ENCODE measurements around the gene KYAT1. TPM values are rescaled to one million over a fixed set of nuclear protein-coding genes. Genes with fewer than 3 reads are reported as not detected.
"Not testable (repeated sequence)": the region's sequence is repeated elsewhere in the genome, so short reads cannot be mapped to it uniquely, and the experiment has no call there.

Gene KYAT1
- total and polyA plus RNA-seq, 4 donors: 8.9 to 20.5 (median 13.3) TPM

DNA sequence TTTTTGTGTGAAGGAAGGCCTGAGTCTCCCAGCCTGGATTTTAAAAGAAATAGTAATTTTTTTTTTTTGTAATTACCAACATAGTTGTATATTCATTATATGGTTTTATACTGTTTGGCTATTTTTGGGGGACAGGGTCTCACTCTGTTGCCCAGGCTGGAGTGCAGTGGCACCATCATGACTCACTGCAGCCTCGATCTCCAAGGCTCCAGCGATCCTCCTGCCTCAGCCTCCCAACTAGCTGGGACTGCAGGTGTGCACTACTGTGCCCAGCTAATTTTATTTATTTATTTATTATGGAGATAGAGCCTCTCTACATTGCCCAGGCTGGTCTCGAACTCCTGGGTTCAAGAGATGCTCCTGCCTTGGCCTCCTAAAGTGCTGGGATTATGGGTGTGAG is 5.3 kb upstream of the KYAT1 start:
- Histone ChIP-seq H3K4me3 (ENCODE audit: low read depth, low read length) (no peak overlapping the region), H3K36me3 (ENCODE audit: control insufficient read depth, insufficient read depth, low read length) (peaks cover 60% of the 10 kb centered on the region), H3K4me1 (ENCODE audit: control insufficient read depth, insufficient read depth, low read length) (peaks cover 55% of the 10 kb centered on the region), H3K9me3 (ENCODE audit: control insufficient read depth, insufficient read depth, low read length) (no peaks in the 10 kb centered on the region), H3K27me3 (ENCODE audit: control insufficient read depth, insufficient read depth, low read length) (no peaks in the 10 kb centered on the region), H3K27ac (ENCODE audit: low read depth, low read length) (no peak overlapping the region)
- DNase-seq (ENCODE audit: low read depth in 4 of 6, low spot score in 6 of 6): no peak
- WGBS (ENCODE audit: insufficient coverage): 80% methylated on average over 1 of the region's 3 CpGs

DNA sequence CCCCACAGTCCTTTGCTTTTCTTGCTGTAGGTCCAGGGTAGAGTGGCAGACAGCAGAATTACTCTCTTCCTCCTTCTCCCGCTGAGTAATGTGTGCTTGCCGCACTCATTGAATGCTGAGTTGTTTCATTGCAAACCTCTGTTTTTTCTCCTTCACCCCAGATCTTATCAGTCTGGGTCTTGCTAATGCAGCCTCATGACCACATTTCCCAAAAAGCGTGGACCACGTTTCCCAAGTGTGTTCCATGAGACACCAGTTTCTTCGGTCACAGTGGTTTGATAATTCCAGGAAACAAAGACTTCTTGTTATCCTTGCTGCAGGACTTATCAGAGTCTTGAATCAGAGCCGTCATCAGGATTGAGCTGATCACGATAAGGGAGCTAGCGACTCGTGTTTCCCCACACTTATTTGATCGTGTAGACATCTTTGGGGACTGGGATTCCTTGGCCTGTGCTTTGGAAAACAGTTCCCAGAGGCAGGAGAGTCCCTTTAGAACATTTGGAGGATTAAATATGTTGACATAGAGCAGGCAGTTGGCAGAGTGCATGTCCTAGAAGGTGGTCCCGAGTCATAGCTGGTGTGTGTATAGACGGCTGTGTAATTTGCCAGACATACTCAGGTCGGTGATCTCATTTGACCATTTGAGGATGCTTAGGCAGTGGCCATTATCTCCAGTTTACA is 4.6 kb upstream of the KYAT1 start:
- no peaks in the 10 kb centered on the region for H3K27me3 ChIP-seq (ENCODE audit: control insufficient read depth, insufficient read depth, low read length)
- no peaks in the 10 kb centered on the region for H3K9me3 ChIP-seq (ENCODE audit: control insufficient read depth, insufficient read depth, low read length)
- no peak for DNase-seq (ENCODE audit: low read depth in 4 of 6, low spot score in 6 of 6)
- H3K4me1 ChIP-seq (ENCODE audit: control insufficient read depth, insufficient read depth, low read length): peaks cover 48% of the 10 kb centered on the region
- no peak overlapping the region for H3K27ac ChIP-seq (ENCODE audit: low read depth, low read length)
- H3K4me3 ChIP-seq (ENCODE audit: low read depth, low read length): no peak overlapping the region
- peaks cover 53% of the 10 kb centered on the region for H3K36me3 ChIP-seq (ENCODE audit: control insufficient read depth, insufficient read depth, low read length)
- 86% methylated on average over 13 of the region's 13 CpGs for WGBS (ENCODE audit: insufficient coverage)

DNA sequence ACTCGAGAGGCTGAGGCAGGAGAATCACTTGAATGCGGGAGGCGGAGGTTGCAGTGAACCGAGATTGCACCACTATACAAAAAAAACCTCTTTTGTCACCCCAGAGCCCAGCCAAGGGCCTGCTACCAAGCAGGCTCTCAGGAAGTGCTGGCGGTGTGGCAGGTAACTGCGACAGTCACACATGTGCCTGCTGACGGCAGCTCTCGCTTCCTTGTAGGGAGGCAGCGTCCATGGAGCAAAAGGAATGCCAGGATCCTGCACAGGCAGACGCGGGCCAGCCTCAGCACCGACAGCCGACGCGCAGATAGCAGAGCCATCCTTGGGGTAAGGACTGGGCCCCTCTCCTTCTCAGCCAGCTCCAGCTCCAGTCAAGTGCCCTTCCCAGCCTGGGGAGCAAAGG is 4.0 kb upstream of the KYAT1 start:
- DNase-seq (ENCODE audit: low read depth in 4 of 6, low spot score in 6 of 6): no peak
- Histone ChIP-seq H3K4me1 (ENCODE audit: control insufficient read depth, insufficient read depth, low read length) (peaks cover 49% of the 10 kb centered on the region), H3K27me3 (ENCODE audit: control insufficient read depth, insufficient read depth, low read length) (no peaks in the 10 kb centered on the region), H3K4me3 (ENCODE audit: low read depth, low read length) (no peak overlapping the region), H3K36me3 (ENCODE audit: control insufficient read depth, insufficient read depth, low read length) (peaks cover 52% of the 10 kb centered on the region), H3K27ac (ENCODE audit: low read depth, low read length) (no peak overlapping the region), H3K9me3 (ENCODE audit: control insufficient read depth, insufficient read depth, low read length) (no peaks in the 10 kb centered on the region)
- 91% methylated on average over 15 of the region's 15 CpGs for WGBS (ENCODE audit: insufficient coverage)

DNA sequence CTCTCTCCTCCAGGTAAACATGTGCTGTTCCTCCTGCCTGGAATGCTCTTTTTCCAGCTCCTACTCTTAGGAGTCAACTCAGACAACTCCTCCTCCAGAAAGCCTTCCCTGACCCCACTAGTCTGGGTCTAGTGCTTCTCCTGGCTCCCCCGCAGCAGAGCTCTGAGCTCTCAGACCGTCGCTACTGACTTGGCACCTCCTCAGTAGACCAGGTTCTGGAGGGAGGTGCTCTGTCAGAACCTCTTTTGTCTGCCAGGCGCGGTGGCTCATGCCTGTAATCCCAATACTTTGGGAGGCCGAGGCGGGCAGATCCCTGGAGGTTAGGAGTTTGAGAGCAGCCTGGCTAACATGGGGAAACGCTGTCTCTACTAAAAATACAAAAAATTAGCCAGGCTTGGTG is 3.6 kb upstream of the KYAT1 start:
- Histone ChIP-seq H3K4me3 (ENCODE audit: low read depth, low read length) (no peak overlapping the region), H3K4me1 (ENCODE audit: control insufficient read depth, insufficient read depth, low read length) (peaks cover 51% of the 10 kb centered on the region), H3K27ac (ENCODE audit: low read depth, low read length) (no peak overlapping the region), H3K27me3 (ENCODE audit: control insufficient read depth, insufficient read depth, low read length) (no peaks in the 10 kb centered on the region), H3K36me3 (ENCODE audit: control insufficient read depth, insufficient read depth, low read length) (peaks cover 50% of the 10 kb centered on the region), H3K9me3 (ENCODE audit: control insufficient read depth, insufficient read depth, low read length) (no peaks in the 10 kb centered on the region)
- WGBS (ENCODE audit: insufficient coverage): 85% methylated on average over 8 of the region's 8 CpGs
- DNase-seq (ENCODE audit: low read depth in 4 of 6, low spot score in 6 of 6): no peak

DNA sequence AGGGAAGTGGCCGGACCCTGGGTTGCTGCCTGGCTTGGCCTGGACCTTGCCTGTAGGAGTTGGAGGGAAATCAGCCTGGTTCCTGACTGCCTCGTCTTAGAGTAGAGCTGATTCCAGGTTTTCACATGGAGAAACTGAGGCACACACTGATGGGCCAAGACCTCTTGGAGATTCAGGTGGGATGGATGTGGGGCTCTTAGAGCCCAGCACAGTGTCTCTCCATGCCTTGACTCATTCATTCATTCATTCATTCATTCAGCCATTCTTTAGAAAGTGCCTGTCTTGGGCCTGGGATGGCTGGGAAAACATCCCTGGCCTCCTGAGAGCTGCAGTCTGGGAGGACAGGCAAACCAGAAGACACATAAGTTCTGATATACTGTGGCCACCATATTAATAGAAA is 2.4 kb upstream of the KYAT1 start:
- Histone ChIP-seq H3K36me3 (ENCODE audit: control insufficient read depth, insufficient read depth, low read length) (peaks cover 43% of the 10 kb centered on the region), H3K27me3 (ENCODE audit: control insufficient read depth, insufficient read depth, low read length) (no peaks in the 10 kb centered on the region), H3K4me1 (ENCODE audit: control insufficient read depth, insufficient read depth, low read length) (peaks cover 56% of the 10 kb centered on the region), H3K9me3 (ENCODE audit: control insufficient read depth, insufficient read depth, low read length) (no peaks in the 10 kb centered on the region), H3K27ac (ENCODE audit: low read depth, low read length) (no peak overlapping the region), H3K4me3 (ENCODE audit: low read depth, low read length) (no peak overlapping the region)
- WGBS (ENCODE audit: insufficient coverage): 65% methylated on average over 2 of the region's 2 CpGs
- DNase-seq (ENCODE audit: low read depth in 4 of 6, low spot score in 6 of 6): no peak

DNA sequence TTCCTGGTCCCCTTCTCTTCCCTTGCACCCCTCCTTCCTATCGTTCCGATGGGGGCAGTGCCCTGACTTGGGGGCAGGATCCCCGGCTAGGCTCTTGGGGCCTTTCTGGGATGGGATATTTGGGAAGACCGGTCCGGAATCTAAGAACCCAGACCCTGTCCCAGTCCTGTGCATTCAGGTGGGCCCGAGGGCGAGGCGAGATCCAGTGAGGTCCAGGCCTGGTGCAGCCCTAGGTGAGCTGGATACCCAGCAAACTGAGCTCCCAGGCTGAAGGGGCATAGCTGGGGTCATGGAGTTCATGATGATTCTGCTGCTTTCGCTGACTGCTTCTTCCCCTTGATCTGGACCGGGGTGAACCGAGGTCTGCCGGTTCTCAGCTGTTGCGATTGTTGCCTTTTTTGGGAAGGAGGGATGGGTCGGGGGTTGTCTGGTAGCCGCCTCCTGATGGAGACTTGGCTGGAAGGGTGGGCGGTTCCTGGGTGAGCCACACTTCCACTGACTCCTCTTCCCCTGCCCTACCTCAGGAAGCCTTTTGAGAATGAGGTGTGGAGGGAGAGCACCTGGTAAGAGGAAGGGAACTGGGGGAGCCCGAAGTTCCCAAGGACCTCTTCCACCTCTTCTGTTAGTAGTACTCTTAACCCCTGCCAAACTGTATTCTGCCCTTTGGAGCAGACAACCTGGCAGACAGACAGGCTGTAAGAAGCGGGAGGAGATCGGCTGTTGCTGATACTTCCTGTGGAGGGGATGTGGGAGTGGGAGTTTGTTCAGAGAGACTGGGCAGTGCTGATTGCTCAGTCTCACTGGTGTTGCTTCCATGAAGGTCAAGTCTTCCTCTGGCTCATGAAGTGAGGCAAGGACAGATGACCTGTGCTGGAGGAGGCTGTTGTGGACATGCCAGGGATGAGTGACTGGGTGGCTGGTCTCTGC is 1.2 kb upstream of the KYAT1 start:
- 1% methylated on average over 14 of the region's 19 CpGs for WGBS (ENCODE audit: insufficient coverage)
- Histone ChIP-seq H3K36me3 (ENCODE audit: control insufficient read depth, insufficient read depth, low read length) (peaks cover 30% of the 10 kb centered on the region), H3K27ac (ENCODE audit: low read depth, low read length) (peak overlapping the region; percentile 91), H3K27me3 (ENCODE audit: control insufficient read depth, insufficient read depth, low read length) (no peaks in the 10 kb centered on the region), H3K4me3 (ENCODE audit: low read depth, low read length) (peak overlapping the region; percentile 85), H3K9me3 (ENCODE audit: control insufficient read depth, insufficient read depth, low read length) (no peaks in the 10 kb centered on the region), H3K4me1 (ENCODE audit: control insufficient read depth, insufficient read depth, low read length) (peaks cover 46% of the 10 kb centered on the region)
- peak in 2 of 6 donors; percentile 8 to 24 for DNase-seq (ENCODE audit: low read depth in 4 of 6, low spot score in 6 of 6)

DNA sequence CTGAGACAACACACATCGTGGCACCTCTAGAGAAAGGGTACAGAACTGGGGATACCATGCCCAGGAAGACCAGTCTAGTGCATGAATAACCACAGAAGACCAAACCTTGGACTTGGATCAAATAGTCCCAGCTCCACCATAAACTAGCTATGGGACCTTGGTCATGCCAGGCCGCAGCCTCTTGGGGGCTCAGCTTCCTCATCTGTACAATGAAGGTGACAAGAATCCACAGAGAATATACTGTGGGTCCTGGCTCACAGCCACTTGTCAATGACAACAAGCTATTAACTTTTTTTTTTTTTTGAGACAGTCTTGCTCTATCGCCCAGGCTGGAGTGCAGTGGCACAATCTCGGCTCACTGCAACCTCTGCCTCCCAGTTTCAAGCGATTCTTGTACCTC is 3.9 kb downstream of the KYAT1 start:
- peaks cover 27% of the 10 kb centered on the region for H3K4me1 ChIP-seq (ENCODE audit: control insufficient read depth, insufficient read depth, low read length)
- WGBS (ENCODE audit: insufficient coverage): 86% methylated on average over 5 of the region's 5 CpGs
- no peak overlapping the region for H3K4me3 ChIP-seq (ENCODE audit: low read depth, low read length)
- no peak overlapping the region for H3K27ac ChIP-seq (ENCODE audit: low read depth, low read length)
- H3K27me3 ChIP-seq (ENCODE audit: control insufficient read depth, insufficient read depth, low read length): no peaks in the 10 kb centered on the region
- H3K9me3 ChIP-seq (ENCODE audit: control insufficient read depth, insufficient read depth, low read length): no peaks in the 10 kb centered on the region
- no peaks in the 10 kb centered on the region for H3K36me3 ChIP-seq (ENCODE audit: control insufficient read depth, insufficient read depth, low read length)
- no peak for DNase-seq (ENCODE audit: low read depth in 4 of 6, low spot score in 6 of 6)

DNA sequence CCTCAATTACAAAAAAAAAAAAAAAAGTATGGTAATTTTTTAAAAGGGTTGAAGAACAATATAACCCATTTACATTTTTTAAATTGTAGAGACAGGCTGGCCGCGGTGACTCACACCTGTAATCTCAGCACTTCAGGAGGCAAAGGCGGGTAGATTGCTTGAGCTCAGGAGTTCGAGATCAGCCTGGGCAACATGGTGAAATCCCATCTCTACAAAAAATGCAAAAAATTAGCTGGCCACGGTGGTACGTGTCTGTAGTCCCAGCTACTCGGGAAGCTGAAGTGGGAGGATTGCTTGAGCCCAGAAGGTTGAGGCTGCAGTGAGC is 10.8 kb downstream of the KYAT1 start:
- WGBS (ENCODE audit: insufficient coverage): 100% methylated on average over 6 of the region's 7 CpGs
- H3K27me3 ChIP-seq (ENCODE audit: control insufficient read depth, insufficient read depth, low read length); H3K36me3 ChIP-seq (ENCODE audit: control insufficient read depth, insufficient read depth, low read length); H3K4me3 ChIP-seq (ENCODE audit: low read depth, low read length); H3K4me1 ChIP-seq (ENCODE audit: control insufficient read depth, insufficient read depth, low read length); H3K9me3 ChIP-seq (ENCODE audit: control insufficient read depth, insufficient read depth, low read length); H3K27ac ChIP-seq (ENCODE audit: low read depth, low read length); DNase-seq (ENCODE audit: low read depth in 4 of 6, low spot score in 6 of 6): not testable (repeated sequence)

DNA sequence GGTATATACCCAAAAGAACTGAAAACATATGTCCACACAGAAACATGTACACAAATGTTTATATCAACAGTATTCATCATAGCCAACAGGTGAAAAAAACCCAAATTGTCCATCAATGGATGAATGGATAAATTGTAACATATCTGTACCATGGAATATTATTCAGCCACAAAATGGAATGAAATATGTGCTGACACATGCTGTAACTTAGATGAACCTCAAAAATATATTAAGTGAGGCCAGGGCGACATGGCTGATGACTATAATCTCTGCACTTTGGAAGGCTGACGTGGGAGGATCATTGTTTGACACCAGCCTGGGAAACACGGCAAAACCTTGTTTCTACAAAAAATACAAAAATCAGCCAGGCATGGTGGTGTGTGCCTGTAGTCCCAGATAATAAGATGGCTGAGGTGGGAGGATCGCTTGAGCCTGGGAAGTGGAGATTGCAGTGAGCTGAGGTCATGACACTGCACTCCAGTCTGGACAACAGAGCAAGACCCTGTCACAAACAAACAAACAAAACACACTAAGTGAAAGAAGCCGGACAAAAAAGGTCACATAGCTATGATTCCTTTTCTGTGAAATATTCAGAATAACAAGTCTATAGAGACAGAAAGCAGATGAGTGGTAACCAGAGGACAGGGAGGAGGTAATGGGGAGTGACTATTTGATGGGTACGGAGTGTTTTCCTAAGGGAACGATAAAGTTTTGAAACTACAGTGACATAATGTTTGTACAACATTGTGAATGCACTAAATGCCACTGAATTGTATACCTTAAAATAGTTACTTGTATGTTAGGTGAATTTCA is 11.4 kb downstream of the KYAT1 start:
- no CpG with 5 or more reads among the region's 7 CpGs for WGBS (ENCODE audit: insufficient coverage)
- no peak overlapping the region for H3K4me3 ChIP-seq (ENCODE audit: low read depth, low read length)

More for the DNA sequence above, 11.4 kb downstream of the KYAT1 start:
- Histone ChIP-seq H3K4me1 (ENCODE audit: control insufficient read depth, insufficient read depth, low read length) (peaks cover under 1% of the 10 kb centered on the region), H3K9me3 (ENCODE audit: control insufficient read depth, insufficient read depth, low read length) (no peaks in the 10 kb centered on the region), H3K27me3 (ENCODE audit: control insufficient read depth, insufficient read depth, low read length) (no peaks in the 10 kb centered on the region), H3K27ac (ENCODE audit: low read depth, low read length) (no peak overlapping the region), H3K36me3 (ENCODE audit: control insufficient read depth, insufficient read depth, low read length) (peaks cover 4% of the 10 kb centered on the region)
- no peak for DNase-seq (ENCODE audit: low read depth in 4 of 6, low spot score in 6 of 6)

Data from spinal cord (tissue), 10 donors.